Activated CD8-positive, alpha-beta T cell treated with anti-CD3 and anti-CD28 coated beads for 36 hours (primary cell): ENCODE results near the gene UBL4A. TPM values are rescaled to one million over a fixed set of nuclear protein-coding genes. Genes with fewer than 3 reads are reported as not detected.
A peak's percentile ranks its signal among the peaks of the same experiment; 100 is the strongest.

Experiments
- ATAC-seq: fragments of 200-7000 bp; cut with Tn5 transposase; one replicate; pipeline ENCODE4 v1.10.0; 2021; ENCODE audit warnings: mild to moderate bottlenecking, moderate library complexity
- CTCF ChIA-PET: fragments of 350-600 bp; sonication (Branson Sonifier 250); formaldehyde crosslinking; loops from one replicate; lab custom pipeline; 2021; ENCODE audit warnings: antibody characterized with exemption; lab: Charles Lee
- POLR2A ChIA-PET: fragments of 350-600 bp; sonication (Branson Sonifier 250); formaldehyde crosslinking; loops from one replicate; lab custom pipeline; 2021; ENCODE audit warnings: antibody characterized with exemption; lab: Charles Lee
- DNase-seq: peaks from one replicate; pipeline ENCODE4 v3.0.0-alpha.2; 2020
- H3K27ac Mint-ChIP-seq: one replicate; pipeline ENCODE4 v1.8.0; 2021; ENCODE audit warnings: mild to moderate bottlenecking, mixed read lengths
- H3K27me3 Mint-ChIP-seq: one replicate; pipeline ENCODE4 v1.8.0; 2021; ENCODE audit warnings: mixed read lengths
- H3K36me3 Mint-ChIP-seq: one replicate; pipeline ENCODE4 v1.8.0; 2021; ENCODE audit warnings: low read depth, mixed read lengths
- H3K4me1 Mint-ChIP-seq: one replicate; pipeline ENCODE4 v1.8.0; 2021; ENCODE audit warnings: low read depth, mixed read lengths
- H3K4me3 Mint-ChIP-seq: one replicate; pipeline ENCODE4 v1.8.0; 2021; ENCODE audit warnings: mild to moderate bottlenecking, moderate library complexity, mixed read lengths
- H3K9me3 Mint-ChIP-seq: one replicate; pipeline ENCODE4 v1.8.0; 2021; ENCODE audit warnings: mixed read lengths
- CTCF ChIP-seq: fragments of 200-600 bp; IDR thresholded peaks from one replicate; pipeline ENCODE4 v1.8.0; 2022; ENCODE audit warnings: antibody characterized with exemption, mild to moderate bottlenecking
- intact Hi-C: fragments of 100-400 bp; cut with micrococcal nuclease; formaldehyde crosslinking; loops from one replicate; pipeline ENCODE4 v1.10.0; 2022
- microRNA-seq: library from miRNA; unstranded; fragments of <30 nt; microRNA quantifications from one replicate; pipeline ENCODE4 v1.2.0, GENCODE V29; 2022; ENCODE audit warnings: borderline microRNAs expressed, borderline replicate concordance
- total RNA-seq, 2 experiments: library from RNA; stranded (reverse); gene quantifications; one replicate each; pipeline ENCODE4 v1.2.3, GENCODE V29; 2021

The UBL4A gene
- total RNA-seq, 2 experiments from 2014 or later = 46.5 to 47.6 TPM

GRCh38 chrX:154436983-154437752 lies 49.2 kb downstream of the UBL4A start, which contains the start of gene GDI1:
Gene GDI1 (plus strand): TSS chrX:154437154. CDS start chrX:154437255, 101 bp downstream.
- H3K36me3 Mint-ChIP-seq = peaks cover 20% of the 10 kb centered on the region
- peak within 1 kb of the TSS; percentile 86 for H3K4me3 Mint-ChIP-seq
- ChIA-PET POLR2A (no interaction called here), CTCF (no interaction called here)
- no peak for TF ChIP-seq CTCF
- no peaks in the 10 kb centered on the region for H3K9me3 Mint-ChIP-seq
- H3K27me3 Mint-ChIP-seq = no peaks in the 10 kb centered on the region
- peak; percentile 45 for DNase-seq
- intact Hi-C loops = no loop called here
- peak within 1 kb of the TSS; percentile 92 for H3K27ac Mint-ChIP-seq
- ATAC-seq = peak; percentile 57
- peaks cover 27% of the 10 kb centered on the region for H3K4me1 Mint-ChIP-seq

GRCh38 chrX:154436374-154436982 lies 49.9 kb downstream of the UBL4A start:
- peak; percentile 77 for ATAC-seq
- CTCF ChIA-PET = no interaction called here

GRCh38 chrX:154435171-154435733 lies 51.2 kb downstream of the UBL4A start:
- peaks cover 15% of the 10 kb centered on the region for H3K36me3 Mint-ChIP-seq

More at GRCh38 chrX:154436374-154436982, 49.9 kb downstream of the UBL4A start:
- peak; percentile 61 for DNase-seq
- no peaks in the 10 kb centered on the region for H3K9me3 Mint-ChIP-seq
- H3K36me3 Mint-ChIP-seq = peaks cover 17% of the 10 kb centered on the region
- peaks cover 22% of the 10 kb centered on the region for H3K4me1 Mint-ChIP-seq
- POLR2A ChIA-PET = interaction anchor here (1.7 kb wide), 1 partner anchor 37 kb away, joined by 9 read pairs; no protein-coding TSS in a partner anchor
- intact Hi-C loops = no loop called here
- H3K4me3 Mint-ChIP-seq = peak overlapping the region; percentile 79
- no peak for TF ChIP-seq CTCF
- H3K27me3 Mint-ChIP-seq = no peaks in the 10 kb centered on the region
- H3K27ac Mint-ChIP-seq = peak overlapping the region; percentile 92

GRCh38 chrX:154434394-154435168 lies 51.8 kb downstream of the UBL4A start:
- peaks cover 25% of the 10 kb centered on the region for H3K4me1 Mint-ChIP-seq
- no peak overlapping the region for H3K4me3 Mint-ChIP-seq
- no peak overlapping the region for H3K27ac Mint-ChIP-seq
- peaks cover 14% of the 10 kb centered on the region for H3K36me3 Mint-ChIP-seq
- no peak for TF ChIP-seq CTCF
- no peaks in the 10 kb centered on the region for H3K9me3 Mint-ChIP-seq
- H3K27me3 Mint-ChIP-seq = no peaks in the 10 kb centered on the region
- POLR2A ChIA-PET = interaction anchor here (1.7 kb wide), 1 partner anchor 35 kb away, joined by 9 read pairs; no protein-coding TSS in a partner anchor
- intact Hi-C loops = no loop called here
- no peak for DNase-seq
- CTCF ChIA-PET = no interaction called here
- ATAC-seq = no peak

More at GRCh38 chrX:154435171-154435733, 51.2 kb downstream of the UBL4A start:
- ATAC-seq = no peak
- Mint-ChIP-seq H3K27me3 (no peaks in the 10 kb centered on the region), H3K27ac (no peak overlapping the region), H3K4me1 (peaks cover 24% of the 10 kb centered on the region), H3K4me3 (peak overlapping the region; percentile 10), H3K9me3 (no peaks in the 10 kb centered on the region)
- TF ChIP-seq CTCF = no peak
- no peak for DNase-seq
- ChIA-PET POLR2A (interaction anchor here (1.7 kb wide), 1 partner anchor 36 kb away, joined by 9 read pairs; no protein-coding TSS in a partner anchor), CTCF (no interaction called here)
- intact Hi-C loops = no loop called here

Small RNA genes lying within 50 kb of the gene (microRNA-seq; reads per million reads assigned to microRNA genes)
- gene MIR6858 = not detected

Other genes with a start within 250 kb of the UBL4A start
- not detected for gene OPN1MW3, start 229.0 kb downstream of the UBL4A start, total RNA-seq
- not detected for gene TEX28, start 191.5 kb downstream of the UBL4A start, total RNA-seq
- 1 to 10 TPM in 1 of 2 experiments, under 1 TPM in 1; 0.67 to 1.0 TPM for gene TKTL1, start 190.8 kb downstream of the UBL4A start, total RNA-seq
- 1,000 to 10,000 TPM; 1,057 to 1,091 TPM for gene FLNA, start 112.0 kb downstream of the UBL4A start, total RNA-seq
- 10 to 100 TPM; 92.4 to 96.6 TPM for gene EMD, start 107.3 kb downstream of the UBL4A start, total RNA-seq
- gene RPL10, start 88.2 kb downstream of the UBL4A start, total RNA-seq = 1,000 to 10,000 TPM; 3,574 to 3,675 TPM
- 10 to 100 TPM in 1 of 2 experiments, 1 to 10 TPM in 1; 9.4 to 10.3 TPM for gene DNASE1L1, start 77.4 kb downstream of the UBL4A start, total RNA-seq
- gene TAFAZZIN, start 75.1 kb downstream of the UBL4A start, total RNA-seq = 10 to 100 TPM; 49.8 to 53.4 TPM
- gene ATP6AP1, start 57.9 kb downstream of the UBL4A start, total RNA-seq = 10 to 100 TPM; 21.3 to 22.5 TPM
- 10 to 100 TPM; 76.5 TPM for gene GDI1, start 49.5 kb downstream of the UBL4A start, total RNA-seq
- gene FAM50A, start 42.5 kb downstream of the UBL4A start, total RNA-seq = 10 to 100 TPM; 43.6 to 47.5 TPM
- 10 to 100 TPM; 36.5 to 40.5 TPM for gene PLXNA3, start 28.3 kb downstream of the UBL4A start, total RNA-seq
- gene LAGE3, start 7.3 kb downstream of the UBL4A start, total RNA-seq = 10 to 100 TPM; 49.8 to 50.1 TPM
- gene SLC10A3, start 4.0 kb upstream of the UBL4A start, total RNA-seq = 10 to 100 TPM; 13.2 to 14.1 TPM
- gene FAM3A, start 29.6 kb upstream of the UBL4A start, total RNA-seq = 10 to 100 TPM; 27.9 to 31.9 TPM
- gene G6PD, start 60.2 kb upstream of the UBL4A start, total RNA-seq = 10 to 100 TPM; 88.4 to 92.5 TPM
- 10 to 100 TPM; 34.4 to 40.6 TPM for gene IKBKG, start 61.0 kb upstream of the UBL4A start, total RNA-seq
- not detected for gene CTAG1A, start 98.5 kb upstream of the UBL4A start, total RNA-seq
- not detected for gene CTAG1B, start 132.7 kb upstream of the UBL4A start, total RNA-seq
- gene CTAG2, start 167.0 kb upstream of the UBL4A start, total RNA-seq = not detected